ENCODE data around the gene DCAF6.

DCAF6 gene

GRCh38 chr1:168088511-168089325, 152.2 kb downstream of the DCAF6 start:
- no peak for DNase-seq

- no peak for DNase-seq
Measured at GRCh38 chr1:168089326-168089978, 153.0 kb downstream of the DCAF6 start.

GRCh38 chr1:168089979-168090337, 153.5 kb downstream of the DCAF6 start:
- DNase-seq: no peak

GRCh38 chr1:168090395-168090794, 153.9 kb downstream of the DCAF6 start:
- DNase-seq: no peak

- DNase-seq: no peak
Measured at GRCh38 chr1:168091063-168091462, 154.6 kb downstream of the DCAF6 start.

GRCh38 chr1:168091720-168092550, 155.5 kb downstream of the DCAF6 start:
- DNase-seq: no peak

- DNase-seq: no peak
Measured at GRCh38 chr1:168092566-168093355, 156.3 kb downstream of the DCAF6 start.

GRCh38 chr1:168093616-168094015, 157.1 kb downstream of the DCAF6 start:
- DNase-seq: no peak

GRCh38 chr1:168095476-168095875, 159.0 kb downstream of the DCAF6 start:
- no peak for DNase-seq

GRCh38 chr1:168096296-168097165, 160.0 kb downstream of the DCAF6 start:
- no peak for DNase-seq

GRCh38 chr1:168097921-168098528, 161.5 kb downstream of the DCAF6 start:
- DNase-seq: no peak

GRCh38 chr1:168098534-168099320, 162.2 kb downstream of the DCAF6 start:
- no peak for DNase-seq

- DNase-seq: no peak
Measured at GRCh38 chr1:168099337-168099801, 162.9 kb downstream of the DCAF6 start.

GRCh38 chr1:168100315-168101002, 164.0 kb downstream of the DCAF6 start:
- no peak for DNase-seq

- no peak for DNase-seq
Measured at GRCh38 chr1:168101336-168101735, 164.9 kb downstream of the DCAF6 start.

- no peak for DNase-seq
Measured at GRCh38 chr1:168102487-168102886, 166.0 kb downstream of the DCAF6 start.

- DNase-seq: no peak
Measured at GRCh38 chr1:168104535-168104934, 168.1 kb downstream of the DCAF6 start.

- no peak for DNase-seq
Measured at GRCh38 chr1:168105846-168106245, 169.4 kb downstream of the DCAF6 start.

- no peak for DNase-seq
Measured at GRCh38 chr1:168106274-168106673, 169.8 kb downstream of the DCAF6 start.

All from activated CD8-positive, alpha-beta memory T cell treated with anti-CD3 and anti-CD28 coated beads, Interleukin-2, amount 50 U/mL, for 48 hours (primary cell).